Measurements from ENCODE around the gene MAPK10. TPM values are rescaled to one million over a fixed set of nuclear protein-coding genes. Genes with fewer than 3 reads are reported as not detected.

Gene MAPK10
- total and polyA plus RNA-seq, 2 experiments from 2014 or later = 3.6 to 8.1 TPM

- TF ChIP-seq CTCF (conservative IDR thresholded peaks at IDR 0.05; ENCODE audit: low read depth in 2 of 2) (no peak), REST (IDR thresholded peaks at IDR 0.05; ENCODE audit: unreplicated experiment) (no peak), EZH2phosphoT487 (IDR thresholded peaks at IDR 0.05; ENCODE audit: unreplicated experiment) (no peak), ZNF114 (CRISPR knock-in tag; IDR thresholded peaks at IDR 0.05) (no peak), CREB1 (CRISPR knock-in tag; IDR thresholded peaks at IDR 0.05; ENCODE audit: low read depth) (no peak), JUNB (IDR thresholded peaks at IDR 0.05; ENCODE audit: unreplicated experiment) (no peak), POLR2AphosphoS5 (IDR thresholded peaks at IDR 0.05; ENCODE audit: low read depth) (no peak), NANOG (IDR thresholded peaks at IDR 0.05; ENCODE audit: borderline replicate concordance) (no peak), STAT1 (IDR thresholded peaks at IDR 0.05; ENCODE audit: unreplicated experiment) (no peak)
- TF ChIP-seq, protein P1, sequence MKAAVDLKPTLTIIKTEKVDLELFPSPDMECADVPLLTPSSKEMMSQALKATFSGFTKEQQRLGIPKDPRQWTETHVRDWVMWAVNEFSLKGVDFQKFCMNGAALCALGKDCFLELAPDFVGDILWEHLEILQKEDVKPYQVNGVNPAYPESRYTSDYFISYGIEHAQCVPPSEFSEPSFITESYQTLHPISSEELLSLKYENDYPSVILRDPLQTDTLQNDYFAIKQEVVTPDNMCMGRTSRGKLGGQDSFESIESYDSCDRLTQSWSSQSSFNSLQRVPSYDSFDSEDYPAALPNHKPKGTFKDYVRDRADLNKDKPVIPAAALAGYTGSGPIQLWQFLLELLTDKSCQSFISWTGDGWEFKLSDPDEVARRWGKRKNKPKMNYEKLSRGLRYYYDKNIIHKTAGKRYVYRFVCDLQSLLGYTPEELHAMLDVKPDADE (IDR thresholded peaks at IDR 0.05) = no peak
These were observed 309.4 kb downstream of the MAPK10 start (continued) for GRCh38 chr4:86050496-86050895.

DNA sequence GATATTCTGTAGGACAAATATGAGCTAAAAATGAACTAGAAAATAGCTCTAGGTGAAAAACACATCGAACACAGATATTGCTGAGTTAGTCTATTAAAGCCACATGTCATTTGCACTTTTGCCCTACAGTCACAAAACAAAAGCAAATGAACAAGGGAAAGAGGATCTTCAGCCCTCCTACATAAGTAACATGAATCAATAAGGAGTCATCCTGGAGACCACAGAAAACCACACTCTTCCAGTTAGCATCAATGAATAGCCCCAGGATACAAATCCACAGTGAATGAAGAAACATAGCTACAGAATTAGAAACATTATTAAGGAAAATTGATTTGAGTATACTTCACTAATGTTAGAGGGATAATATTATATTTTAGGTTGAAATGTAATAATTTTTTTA lies 311.4 kb downstream of the MAPK10 start:
- Histone ChIP-seq H3F3A (replicated peaks; ENCODE audit: low read depth) (no peaks in the 10 kb centered on the region), H3K79me2 (replicated peaks; ENCODE audit: insufficient read depth) (no peaks in the 10 kb centered on the region), H3K4me3 (no peak overlapping the region), H3K9me2 (ENCODE audit: insufficient read depth) (no peaks in the 10 kb centered on the region), H4K20me1 (replicated peaks; ENCODE audit: insufficient read depth) (no peaks in the 10 kb centered on the region), H3K27me3 (ENCODE audit: insufficient read depth) (no peaks in the 10 kb centered on the region), H3K27ac (ENCODE audit: low read depth) (no peak overlapping the region), H3K36me3 (ENCODE audit: insufficient read depth) (no peaks in the 10 kb centered on the region), H3K4me1 (ENCODE audit: insufficient read depth) (no peaks in the 10 kb centered on the region), H2AFZ (no peak overlapping the region), H3K4me2 (no peak overlapping the region)
- Mint-ChIP-seq H3K36me3 (ENCODE audit: low read depth) (no peaks in the 10 kb centered on the region), H3K4me3 (no peak overlapping the region), H3K4me1 (peaks cover 9% of the 10 kb centered on the region), H3K27ac (no peak overlapping the region), H3K27me3 (ENCODE audit: insufficient read depth, low read depth, poor library complexity) (no peaks in the 10 kb centered on the region), H3K9me3 (no peaks in the 10 kb centered on the region)
- TF ChIP-seq NANOG (IDR thresholded peaks at IDR 0.05; ENCODE audit: borderline replicate concordance) (no peak), CREB1 (CRISPR knock-in tag; IDR thresholded peaks at IDR 0.05; ENCODE audit: low read depth) (no peak), EZH2 (IDR thresholded peaks at IDR 0.05; ENCODE audit: low read depth, unreplicated experiment) (no peak), CTCF (conservative IDR thresholded peaks at IDR 0.05; ENCODE audit: low read depth in 2 of 2) (no peak), ZNF114 (CRISPR knock-in tag; IDR thresholded peaks at IDR 0.05) (no peak), JUNB (IDR thresholded peaks at IDR 0.05; ENCODE audit: unreplicated experiment) (no peak), POLR2AphosphoS5 (IDR thresholded peaks at IDR 0.05; ENCODE audit: low read depth) (no peak)
- DNase-seq (ENCODE audit: low spot score) = no peak
- ATAC-seq = no peak

Data from GM23338 (cell line).